Peyer's patch (tissue), 4 donors: Measurements from ENCODE around the gene SUMO3.

Experiments used
- CTCF ChIP-seq, 6 experiments: fragments of 450-650 bp in 4 of 6; fragments of 200-600 bp in 2 of 6; sonication (generic) in 1 of 6; IDR thresholded peaks; one replicate each; pipeline ENCODE4 v1.5.1; 2017 to 2019; ENCODE audit warnings: antibody characterized with exemption in 6 of 6, mild to moderate bottlenecking in 3 of 6, moderate library complexity in 1 of 6
- POLR2A ChIP-seq, 2 donors: fragments of 450-650 bp; IDR thresholded peaks; one replicate each; pipeline ENCODE4 v1.5.1; 2017; ENCODE audit warnings: antibody characterized with exemption in 2 of 2, mild to moderate bottlenecking in 2 of 2, moderate library complexity in 2 of 2

GRCh38 chr21:44858791-44859190, 40.9 kb upstream of the SUMO3 start:
- TF ChIP-seq CTCF (IDR thresholded peaks at IDR 0.05) (no peak), POLR2A (IDR thresholded peaks at IDR 0.05) (no peak)
